Measurements from ENCODE around the gene DMRT1.

DMRT1 gene

GRCh38 chr9:1018121-1018520 is 176.6 kb downstream of the DMRT1 start:
- no peak overlapping the region for H3K27ac ChIP-seq
- TF ChIP-seq ZFX (IDR thresholded peaks at IDR 0.05; ENCODE audit: borderline replicate concordance), result no peak
- peak; percentile 45 for TF ChIP-seq CTCF (IDR thresholded peaks at IDR 0.05)
